Osteoblast (primary cell): Measurements from ENCODE around the gene FOXJ2. TPM values are rescaled to one million over a fixed set of nuclear protein-coding genes. Genes with fewer than 3 reads are reported as not detected.
A peak's percentile ranks its signal among the peaks of the same experiment; 100 is the strongest.

ENCODE experiments used
- DNase-seq: peaks from one replicate; pipeline ENCODE4 v3.0.0; 2011; ENCODE audit warnings: low spot score, mixed read lengths; ENCODE audit not compliant: insufficient read length; ENCODE audit errors: missing footprints
- H2AFZ ChIP-seq: 2 replicates; pipeline ENCODE4 v1.6.0; 2011; ENCODE audit warnings: mild to moderate bottlenecking, low read length
- H3K27ac ChIP-seq: 2 replicates; pipeline ENCODE4 v1.5.1; 2011; ENCODE audit warnings: mild to moderate bottlenecking, low read depth, low read length, moderate library complexity
- H3K27me3 ChIP-seq: 2 replicates; pipeline ENCODE4 v1.6.0; 2012; ENCODE audit warnings: mild to moderate bottlenecking, control low read depth, inconsistent platforms, low read length, moderate library complexity; ENCODE audit not compliant: insufficient read depth
- H3K36me3 ChIP-seq: 2 replicates; pipeline ENCODE4 v1.5.1; 2011; ENCODE audit warnings: mild to moderate bottlenecking, low read length, control low read depth, moderate library complexity; ENCODE audit not compliant: insufficient read depth
- H3K4me1 ChIP-seq: 2 replicates; pipeline ENCODE4 v1.5.1; 2011; ENCODE audit warnings: mild to moderate bottlenecking, low read length, control low read depth, moderate library complexity; ENCODE audit not compliant: insufficient read depth
- H3K4me2 ChIP-seq: 2 replicates; pipeline ENCODE4 v1.6.0; 2011; ENCODE audit warnings: mild to moderate bottlenecking, low read length; ENCODE audit not compliant: insufficient read depth
- H3K4me3 ChIP-seq: fragments of 200-600 bp; sonication (generic); 3 replicates; pipeline ENCODE4 v1.5.1; 2012; ENCODE audit warnings: mild to moderate bottlenecking, low read length, inconsistent platforms; ENCODE audit not compliant: insufficient read depth
- H3K79me2 ChIP-seq: 2 replicates; pipeline ENCODE4 v1.6.0; 2012; ENCODE audit warnings: mild to moderate bottlenecking, low read length, control low read depth, inconsistent platforms; ENCODE audit not compliant: insufficient read depth
- H3K9me3 ChIP-seq: 2 replicates; pipeline ENCODE4 v1.5.1; 2011; ENCODE audit warnings: low read depth, low read length, control low read depth
- H4K20me1 ChIP-seq: 2 replicates; pipeline ENCODE4 v1.6.0; 2012; ENCODE audit warnings: mild to moderate bottlenecking, low read length, control low read depth; ENCODE audit not compliant: insufficient read depth
- total RNA-seq: library from RNA; depleted of rRNA; stranded (reverse); fragments of >200 nt; gene quantifications from 2 replicates; pipeline ENCODE4 v1.2.3, GENCODE V29; 2012
- TF ChIP-seq, protein P1 (sequence below): IDR thresholded peaks from 2 replicates; pipeline ENCODE4 v1.5.1; 2011; ENCODE audit warnings: mild to moderate bottlenecking, low read depth, low read length, moderate library complexity; ENCODE audit errors: extremely low read depth

The FOXJ2 gene
- total RNA-seq, 1 donor = 10.5 TPM

DNA sequence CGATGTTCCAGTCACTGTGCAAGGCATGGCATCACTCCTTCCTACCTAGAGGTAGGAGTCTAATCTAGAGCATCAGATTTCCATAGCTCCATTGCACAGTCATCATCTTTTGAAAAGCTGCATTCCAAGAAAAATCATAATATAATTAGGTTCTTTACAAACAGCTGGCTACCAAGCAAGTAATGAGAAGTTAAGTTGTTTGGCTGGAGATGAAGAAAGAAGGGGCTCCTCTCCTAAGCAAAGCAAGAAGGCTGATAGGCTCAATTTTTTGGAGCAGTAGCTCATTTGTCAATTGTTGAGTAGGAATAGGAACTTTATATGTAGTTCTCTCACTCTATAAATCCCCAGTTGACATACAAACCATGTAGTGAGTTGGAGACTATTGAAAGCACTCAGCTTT is 8.3 kb downstream of the FOXJ2 start:
- TF ChIP-seq, protein P1, sequence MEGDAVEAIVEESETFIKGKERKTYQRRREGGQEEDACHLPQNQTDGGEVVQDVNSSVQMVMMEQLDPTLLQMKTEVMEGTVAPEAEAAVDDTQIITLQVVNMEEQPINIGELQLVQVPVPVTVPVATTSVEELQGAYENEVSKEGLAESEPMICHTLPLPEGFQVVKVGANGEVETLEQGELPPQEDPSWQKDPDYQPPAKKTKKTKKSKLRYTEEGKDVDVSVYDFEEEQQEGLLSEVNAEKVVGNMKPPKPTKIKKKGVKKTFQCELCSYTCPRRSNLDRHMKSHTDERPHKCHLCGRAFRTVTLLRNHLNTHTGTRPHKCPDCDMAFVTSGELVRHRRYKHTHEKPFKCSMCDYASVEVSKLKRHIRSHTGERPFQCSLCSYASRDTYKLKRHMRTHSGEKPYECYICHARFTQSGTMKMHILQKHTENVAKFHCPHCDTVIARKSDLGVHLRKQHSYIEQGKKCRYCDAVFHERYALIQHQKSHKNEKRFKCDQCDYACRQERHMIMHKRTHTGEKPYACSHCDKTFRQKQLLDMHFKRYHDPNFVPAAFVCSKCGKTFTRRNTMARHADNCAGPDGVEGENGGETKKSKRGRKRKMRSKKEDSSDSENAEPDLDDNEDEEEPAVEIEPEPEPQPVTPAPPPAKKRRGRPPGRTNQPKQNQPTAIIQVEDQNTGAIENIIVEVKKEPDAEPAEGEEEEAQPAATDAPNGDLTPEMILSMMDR = no peak
- DNase-seq = no peak

DNA sequence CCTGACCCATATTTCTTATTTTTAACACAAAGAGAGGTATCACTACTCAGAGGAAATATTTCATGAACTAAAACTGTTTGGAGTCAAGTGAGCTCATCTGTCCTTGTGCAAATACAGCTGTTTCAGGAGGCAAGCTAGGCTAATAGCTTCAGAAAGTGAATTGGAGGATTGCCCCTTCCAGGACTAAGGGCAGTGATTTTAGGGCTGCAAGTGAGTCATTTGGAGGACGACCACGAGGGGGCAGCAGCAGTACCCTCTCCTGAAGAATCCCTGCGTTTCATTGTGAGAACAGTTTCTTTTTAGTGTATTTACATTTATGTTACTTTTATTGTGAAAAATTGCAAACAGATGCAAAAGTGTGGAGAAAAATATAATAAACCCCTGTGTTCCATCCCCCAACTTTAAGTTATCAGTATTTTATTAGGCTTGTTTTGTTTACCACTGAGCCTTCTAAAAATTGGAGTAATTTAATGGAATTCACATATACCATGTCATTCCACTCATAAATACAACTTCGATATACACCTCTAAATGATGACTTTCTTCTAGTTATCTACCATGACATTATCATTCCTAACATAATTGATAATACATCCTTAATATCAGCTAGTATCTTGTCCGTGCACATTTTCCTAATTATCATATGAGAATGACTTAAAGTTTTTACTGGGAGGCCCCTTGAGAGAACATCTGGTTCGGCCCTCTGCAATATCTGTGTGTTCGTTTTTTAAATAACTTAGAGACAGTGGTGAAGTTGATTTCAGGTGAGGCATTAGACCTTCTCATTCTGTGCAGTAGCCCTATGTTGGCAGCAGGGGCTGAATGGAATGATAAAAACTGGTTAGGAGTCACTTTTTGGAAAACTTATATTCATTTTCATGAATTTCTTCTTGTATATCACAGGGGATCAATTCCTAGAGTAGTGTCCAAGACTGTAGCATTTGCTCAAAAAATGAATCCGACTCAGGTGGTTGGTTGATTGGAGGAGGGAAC is 13.7 kb downstream of the FOXJ2 start:
- Histone ChIP-seq H3K27me3 (no peaks in the 10 kb centered on the region), H3K4me2 (no peak overlapping the region), H3K79me2 (peaks cover 4% of the 10 kb centered on the region), H3K4me1 (no peaks in the 10 kb centered on the region), H3K36me3 (peaks cover 80% of the 10 kb centered on the region), H3K9me3 (no peaks in the 10 kb centered on the region), H4K20me1 (no peaks in the 10 kb centered on the region), H3K4me3 (no peak overlapping the region), H3K27ac (no peak overlapping the region), H2AFZ (no peak overlapping the region)
- TF ChIP-seq, protein P1 = peak; percentile 94
- peak; percentile 90 for DNase-seq

More for the DNA sequence above, 8.3 kb downstream of the FOXJ2 start:
- Histone ChIP-seq H3K4me3 (no peak overlapping the region), H3K9me3 (no peaks in the 10 kb centered on the region), H3K27me3 (no peaks in the 10 kb centered on the region), H3K4me2 (no peak overlapping the region), H3K4me1 (peaks cover 20% of the 10 kb centered on the region), H3K79me2 (peaks cover 47% of the 10 kb centered on the region), H2AFZ (no peak overlapping the region), H3K36me3 (peaks cover 50% of the 10 kb centered on the region), H4K20me1 (peaks cover 28% of the 10 kb centered on the region), H3K27ac (no peak overlapping the region)

DNA sequence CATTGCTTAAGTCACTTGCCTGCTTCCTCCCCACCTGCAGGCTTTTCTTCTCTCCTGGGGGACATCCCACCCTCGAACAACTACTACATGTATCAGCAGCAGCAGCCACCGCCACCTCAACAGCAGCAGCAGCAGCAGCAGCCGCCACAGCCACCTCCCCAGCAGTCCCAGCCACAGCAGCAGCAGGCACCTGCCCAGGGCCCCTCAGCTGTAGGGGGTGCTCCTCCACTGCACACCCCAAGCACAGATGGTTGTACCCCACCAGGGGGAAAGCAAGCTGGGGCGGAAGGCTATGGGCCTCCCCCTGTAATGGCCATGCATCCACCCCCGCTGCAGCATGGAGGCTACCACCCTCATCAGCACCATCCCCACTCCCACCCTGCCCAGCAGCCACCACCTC is 15.3 kb downstream of the FOXJ2 start:
- TF ChIP-seq, protein P1 = no peak
- no peak overlapping the region for H3K4me3 ChIP-seq
- H4K20me1 ChIP-seq = no peaks in the 10 kb centered on the region
- no peak overlapping the region for H2AFZ ChIP-seq
- no peaks in the 10 kb centered on the region for H3K9me3 ChIP-seq
- no peaks in the 10 kb centered on the region for H3K79me2 ChIP-seq
- H3K27me3 ChIP-seq = no peaks in the 10 kb centered on the region
- H3K27ac ChIP-seq = no peak overlapping the region
- peaks cover 74% of the 10 kb centered on the region for H3K36me3 ChIP-seq
- DNase-seq = no peak
- H3K4me2 ChIP-seq = no peak overlapping the region
- no peaks in the 10 kb centered on the region for H3K4me1 ChIP-seq

DNA sequence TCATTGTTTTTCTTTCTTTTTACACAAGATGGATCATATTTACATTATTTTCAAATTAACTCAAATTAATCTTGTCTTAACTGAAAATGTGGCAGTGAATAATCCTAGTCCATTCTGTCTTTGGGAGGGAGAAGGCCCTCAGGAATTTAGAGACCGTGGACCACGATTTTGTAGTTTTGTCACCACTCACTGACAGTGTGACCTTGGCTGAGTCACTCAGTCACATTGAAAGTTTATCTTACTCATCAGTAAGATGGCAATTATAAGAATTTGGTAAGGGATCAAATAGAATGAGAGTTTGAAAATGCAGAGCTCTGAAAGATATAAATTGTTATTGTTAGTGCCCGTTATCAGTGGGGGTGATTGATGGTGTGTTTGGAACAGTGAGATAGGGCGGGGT is 16.4 kb downstream of the FOXJ2 start:
- no peaks in the 10 kb centered on the region for H4K20me1 ChIP-seq
- TF ChIP-seq, protein P1 = no peak
- no peak overlapping the region for H3K4me2 ChIP-seq
- DNase-seq = no peak
- no peaks in the 10 kb centered on the region for H3K27me3 ChIP-seq
- H3K4me1 ChIP-seq = no peaks in the 10 kb centered on the region
- H3K79me2 ChIP-seq = no peaks in the 10 kb centered on the region
- H2AFZ ChIP-seq = no peak overlapping the region
- H3K9me3 ChIP-seq = no peaks in the 10 kb centered on the region
- H3K27ac ChIP-seq = no peak overlapping the region
- no peak overlapping the region for H3K4me3 ChIP-seq
- H3K36me3 ChIP-seq = peaks cover 76% of the 10 kb centered on the region
